ENCODE measurements around the gene POLR2B.

GRCh38 chr4:56940971-56941370, 37.7 kb upstream of the POLR2B start:
- TF ChIP-seq CTCF (IDR thresholded peaks at IDR 0.05; ENCODE audit: control extremely low read depth in 1 of 3, insufficient read depth in 1 of 3, low read depth in 1 of 3, low read length in 3 of 3) (no peak), POLR2A (IDR thresholded peaks at IDR 0.05; ENCODE audit: control extremely low read depth in 1 of 2, low read depth in 2 of 2, low read length in 2 of 2) (no peak), SIN3A (conservative IDR thresholded peaks at IDR 0.05 in 1 of 2, IDR thresholded peaks at IDR 0.05 in 1 of 2; ENCODE audit: low read depth in 1 of 2, low read length in 2 of 2) (no peak), GABPA (IDR thresholded peaks at IDR 0.05; ENCODE audit: borderline replicate concordance, insufficient read depth, low read length) (no peak), TAF1 (IDR thresholded peaks at IDR 0.05; ENCODE audit: low read depth, low read length) (no peak), GTF2F1 (IDR thresholded peaks at IDR 0.05; ENCODE audit: borderline replicate concordance, low read depth, low read length) (no peak)
